Measurements from ENCODE around the gene ZNF727.
"Not testable (repeated sequence)": the region's sequence is repeated elsewhere in the genome, so short reads cannot be mapped to it uniquely, and the experiment has no call there.

The ZNF727 gene

GRCh38 chr7:64045301-64046040 lies at the start of gene ZNF727:
ZNF727 (plus strand) TSS chr7:64045434; CDS start chr7:64045622, 188 bp downstream.
- no peak for DNase-seq (ENCODE audit: insufficient read length, low spot score)
- no peak for FAIRE-seq
- TF ChIP-seq POLR2A (IDR thresholded peaks at IDR 0.05; ENCODE audit: low read depth, low read length), result no peak

- no peak for DNase-seq (ENCODE audit: insufficient read length, low spot score)
- TF ChIP-seq POLR2A (IDR thresholded peaks at IDR 0.05; ENCODE audit: low read depth, low read length), result no peak
- no peak for FAIRE-seq
These were observed 46.7 kb upstream of the ZNF727 start, which contains the start of gene ZNF722 for GRCh38 chr7:63998549-63998948. ZNF722 (plus strand) TSS chr7:63998849; CDS start chr7:63998962, 113 bp downstream.

- FAIRE-seq; DNase-seq (ENCODE audit: insufficient read length, low spot score): not testable (repeated sequence)
These were observed 29.7 kb upstream of the ZNF727 start for GRCh38 chr7:64015496-64015895.

- TF ChIP-seq POLR2A (IDR thresholded peaks at IDR 0.05; ENCODE audit: low read depth, low read length), result no peak
- no peak for DNase-seq (ENCODE audit: insufficient read length, low spot score)
- no peak for FAIRE-seq
These were observed 9.8 kb upstream of the ZNF727 start for GRCh38 chr7:64035388-64035787.

DNA sequence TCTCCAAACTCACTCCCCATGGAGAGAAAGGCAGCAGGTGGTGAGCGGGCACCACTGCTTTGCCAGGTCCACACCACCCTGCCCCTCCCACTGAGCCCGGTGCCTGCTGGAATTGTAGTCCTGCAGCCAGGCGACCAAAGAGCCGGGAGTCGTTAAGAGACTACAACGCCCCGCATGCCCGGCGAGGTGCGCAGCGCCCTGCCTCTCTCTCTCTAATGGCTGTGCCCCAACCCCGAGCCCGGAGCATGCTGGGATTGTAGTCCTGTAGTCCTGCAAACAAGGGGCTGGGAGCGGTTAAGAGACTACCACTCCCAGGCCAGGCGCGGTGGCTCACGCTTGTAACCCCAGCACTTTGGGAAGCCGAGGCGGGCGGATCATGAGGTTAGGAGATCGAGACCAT lies 8.1 kb upstream of the ZNF727 start:
- no peak for FAIRE-seq
- no peak for TF ChIP-seq POLR2A (IDR thresholded peaks at IDR 0.05; ENCODE audit: low read depth, low read length)

DNA sequence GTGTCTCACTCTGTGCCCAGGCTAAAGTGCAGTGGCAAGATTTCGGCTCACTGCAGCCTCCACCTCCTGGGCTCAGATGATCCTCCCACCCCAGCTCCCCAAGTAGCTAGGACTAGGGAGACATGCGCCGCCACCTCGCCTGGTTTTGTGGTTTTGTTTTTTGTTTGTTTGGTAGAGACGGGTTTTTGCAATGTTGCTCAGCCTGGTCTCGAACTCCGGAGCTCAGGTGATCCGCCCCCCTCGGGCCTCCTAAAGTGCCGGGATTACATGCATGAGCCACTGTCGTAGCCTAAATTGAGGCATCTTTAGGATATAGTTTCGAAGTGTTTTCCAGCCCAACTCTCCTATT lies 781 bp downstream of the ZNF727 start:
- DNase-seq (ENCODE audit: insufficient read length, low spot score) (no peak), FAIRE-seq (no peak)

More for the DNA sequence above, 8.1 kb upstream of the ZNF727 start:
- no peak for DNase-seq (ENCODE audit: insufficient read length, low spot score)

GRCh38 chr7:64077837-64078698 lies 32.8 kb downstream of the ZNF727 start:
- not testable (repeated sequence) for FAIRE-seq; DNase-seq (ENCODE audit: insufficient read length, low spot score)

More for the DNA sequence above, 781 bp downstream of the ZNF727 start:
- TF ChIP-seq POLR2A (IDR thresholded peaks at IDR 0.05; ENCODE audit: low read depth, low read length), result no peak

GRCh38 chr7:64078699-64078994 lies 33.4 kb downstream of the ZNF727 start:
- no peak for DNase-seq (ENCODE audit: insufficient read length, low spot score)
- FAIRE-seq, result no peak
- no peak for TF ChIP-seq POLR2A (IDR thresholded peaks at IDR 0.05; ENCODE audit: low read depth, low read length)

DNA sequence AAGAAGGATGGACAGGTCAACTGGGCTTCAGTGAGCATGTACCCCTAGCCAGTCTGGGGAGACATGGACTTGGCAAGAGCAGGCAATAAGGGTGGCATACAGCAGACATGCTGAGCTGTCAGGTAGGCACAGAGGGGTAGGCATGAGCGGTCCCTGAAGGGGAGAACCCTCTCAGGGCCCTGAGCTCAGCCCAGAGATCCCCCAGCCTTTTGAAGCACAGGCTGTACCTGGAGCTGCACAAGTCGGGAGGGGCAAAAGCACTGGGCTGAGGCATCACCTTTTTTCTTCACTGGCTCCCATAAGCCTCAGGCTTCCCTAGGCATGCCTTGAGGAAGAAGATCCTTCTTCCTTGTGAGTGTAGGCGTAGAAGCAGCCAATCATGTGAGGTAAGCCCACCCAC lies 42.3 kb downstream of the ZNF727 start:
- DNase-seq (ENCODE audit: insufficient read length, low spot score) (no peak), FAIRE-seq (no peak)
- no peak for TF ChIP-seq POLR2A (IDR thresholded peaks at IDR 0.05; ENCODE audit: low read depth, low read length)

DNA sequence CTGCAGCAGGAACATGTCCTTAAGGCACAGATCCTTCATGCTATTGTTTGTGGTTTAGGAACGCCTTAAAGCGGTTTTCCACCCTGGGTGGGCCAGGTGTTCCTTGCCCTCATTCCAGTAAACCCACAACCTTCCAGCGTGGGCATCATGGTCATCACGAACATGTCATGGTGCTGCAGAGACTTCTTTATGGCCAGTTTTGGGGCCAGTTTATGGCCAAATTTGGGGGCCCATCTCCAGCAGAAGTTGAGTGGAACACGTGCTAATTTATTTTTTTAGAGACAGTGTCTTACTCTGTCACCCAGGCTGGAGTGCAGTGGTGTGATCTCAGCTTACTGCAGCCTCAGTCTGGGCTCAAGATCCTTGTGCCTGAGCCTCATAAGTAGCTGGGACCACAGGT lies 43.6 kb downstream of the ZNF727 start:
- not testable (repeated sequence) for FAIRE-seq; DNase-seq (ENCODE audit: insufficient read length, low spot score)

Measured in H54 (cell line).